Tibial nerve (tissue), 4 donors: ENCODE data around the gene TXNRD3.

Experiments used
- EP300 ChIP-seq, 2 donors: sonication (generic); formaldehyde crosslinking; IDR thresholded peaks; one replicate each; pipeline ENCODE4 v1.6.1; 2017; ENCODE audit warnings: antibody characterized with exemption in 2 of 2, mild to moderate bottlenecking in 1 of 2
- TF ChIP-seq, protein P1 (sequence below), 5 experiments: fragments of 200-600 bp in 3 of 5; fragments of 450-650 bp in 2 of 5; sonication (generic) in 3 of 5; IDR thresholded peaks; one replicate each; pipeline ENCODE4 v1.5.1; 2016 to 2019; ENCODE audit warnings: antibody characterized with exemption in 5 of 5, mild to moderate bottlenecking in 3 of 5, moderate library complexity in 2 of 5

DNA sequence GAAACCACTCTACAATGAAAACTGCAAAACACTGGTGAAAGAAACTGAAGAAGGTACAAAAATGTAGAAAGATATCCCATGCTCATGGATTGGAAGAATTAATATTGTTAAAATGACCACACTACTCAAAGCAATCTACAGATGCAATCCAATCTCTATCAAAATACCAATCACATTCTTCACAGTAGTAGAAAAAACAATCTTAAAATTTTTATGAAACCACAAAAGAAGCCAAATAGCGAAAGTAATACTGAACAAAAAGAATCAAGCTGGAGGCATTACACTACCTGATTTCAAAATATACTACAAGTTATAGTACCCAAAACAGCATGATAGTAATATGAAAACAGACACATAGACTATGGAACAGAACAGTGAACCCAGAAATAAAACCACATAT is 36.9 kb downstream of the TXNRD3 start:
- TF ChIP-seq, protein P1, sequence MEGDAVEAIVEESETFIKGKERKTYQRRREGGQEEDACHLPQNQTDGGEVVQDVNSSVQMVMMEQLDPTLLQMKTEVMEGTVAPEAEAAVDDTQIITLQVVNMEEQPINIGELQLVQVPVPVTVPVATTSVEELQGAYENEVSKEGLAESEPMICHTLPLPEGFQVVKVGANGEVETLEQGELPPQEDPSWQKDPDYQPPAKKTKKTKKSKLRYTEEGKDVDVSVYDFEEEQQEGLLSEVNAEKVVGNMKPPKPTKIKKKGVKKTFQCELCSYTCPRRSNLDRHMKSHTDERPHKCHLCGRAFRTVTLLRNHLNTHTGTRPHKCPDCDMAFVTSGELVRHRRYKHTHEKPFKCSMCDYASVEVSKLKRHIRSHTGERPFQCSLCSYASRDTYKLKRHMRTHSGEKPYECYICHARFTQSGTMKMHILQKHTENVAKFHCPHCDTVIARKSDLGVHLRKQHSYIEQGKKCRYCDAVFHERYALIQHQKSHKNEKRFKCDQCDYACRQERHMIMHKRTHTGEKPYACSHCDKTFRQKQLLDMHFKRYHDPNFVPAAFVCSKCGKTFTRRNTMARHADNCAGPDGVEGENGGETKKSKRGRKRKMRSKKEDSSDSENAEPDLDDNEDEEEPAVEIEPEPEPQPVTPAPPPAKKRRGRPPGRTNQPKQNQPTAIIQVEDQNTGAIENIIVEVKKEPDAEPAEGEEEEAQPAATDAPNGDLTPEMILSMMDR (IDR thresholded peaks at IDR 0.05) = no peak
- no peak for TF ChIP-seq EP300 (IDR thresholded peaks at IDR 0.05)
